ENCODE measurements around the gene CDCP1.
"Not testable (repeated sequence)": the region's sequence is repeated elsewhere in the genome, so short reads cannot be mapped to it uniquely, and the experiment has no call there.

The CDCP1 gene

DNA sequence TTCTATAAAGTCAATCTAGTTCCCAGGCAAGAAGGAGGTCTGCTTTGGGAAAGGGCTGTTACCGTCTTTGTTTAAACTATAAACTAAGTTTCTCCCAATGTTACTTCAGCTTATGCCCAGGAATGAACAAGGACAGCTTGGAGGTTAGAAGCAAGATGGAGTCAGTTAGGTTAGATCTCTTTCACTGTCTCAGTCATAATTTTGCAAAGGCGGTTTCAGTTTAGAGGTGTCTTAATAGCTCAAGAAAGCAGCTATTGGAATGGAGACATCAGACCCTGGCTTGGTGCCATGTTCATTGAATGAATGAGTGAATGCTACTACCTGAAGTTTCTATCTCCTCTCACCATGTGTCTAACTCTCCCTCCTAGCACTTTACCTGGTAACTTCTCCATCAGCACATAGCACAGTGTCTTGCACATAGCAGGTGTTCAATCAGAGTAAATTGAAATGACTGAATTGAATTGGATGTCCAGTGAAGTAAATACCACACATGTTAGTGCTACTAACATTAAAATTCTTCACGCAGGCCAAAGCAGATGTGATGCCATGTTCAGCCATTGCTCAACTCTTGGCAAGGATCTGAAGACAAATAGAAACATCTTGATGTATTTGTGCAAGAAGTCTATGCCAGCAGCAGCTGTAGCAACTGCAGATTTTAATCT is 91.9 kb downstream of the CDCP1 start:
- DNase-seq (ENCODE audit: insufficient read length, low spot score) = no peak
- FAIRE-seq = no peak
- TF ChIP-seq, protein P1, sequence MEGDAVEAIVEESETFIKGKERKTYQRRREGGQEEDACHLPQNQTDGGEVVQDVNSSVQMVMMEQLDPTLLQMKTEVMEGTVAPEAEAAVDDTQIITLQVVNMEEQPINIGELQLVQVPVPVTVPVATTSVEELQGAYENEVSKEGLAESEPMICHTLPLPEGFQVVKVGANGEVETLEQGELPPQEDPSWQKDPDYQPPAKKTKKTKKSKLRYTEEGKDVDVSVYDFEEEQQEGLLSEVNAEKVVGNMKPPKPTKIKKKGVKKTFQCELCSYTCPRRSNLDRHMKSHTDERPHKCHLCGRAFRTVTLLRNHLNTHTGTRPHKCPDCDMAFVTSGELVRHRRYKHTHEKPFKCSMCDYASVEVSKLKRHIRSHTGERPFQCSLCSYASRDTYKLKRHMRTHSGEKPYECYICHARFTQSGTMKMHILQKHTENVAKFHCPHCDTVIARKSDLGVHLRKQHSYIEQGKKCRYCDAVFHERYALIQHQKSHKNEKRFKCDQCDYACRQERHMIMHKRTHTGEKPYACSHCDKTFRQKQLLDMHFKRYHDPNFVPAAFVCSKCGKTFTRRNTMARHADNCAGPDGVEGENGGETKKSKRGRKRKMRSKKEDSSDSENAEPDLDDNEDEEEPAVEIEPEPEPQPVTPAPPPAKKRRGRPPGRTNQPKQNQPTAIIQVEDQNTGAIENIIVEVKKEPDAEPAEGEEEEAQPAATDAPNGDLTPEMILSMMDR (IDR thresholded peaks at IDR 0.05; ENCODE audit: insufficient read depth, missing control alignments) = no peak

GRCh38 chr3:45053805-45054195 is 92.4 kb downstream of the CDCP1 start:
- not testable (repeated sequence) for DNase-seq (ENCODE audit: insufficient read length, low spot score); FAIRE-seq

DNA sequence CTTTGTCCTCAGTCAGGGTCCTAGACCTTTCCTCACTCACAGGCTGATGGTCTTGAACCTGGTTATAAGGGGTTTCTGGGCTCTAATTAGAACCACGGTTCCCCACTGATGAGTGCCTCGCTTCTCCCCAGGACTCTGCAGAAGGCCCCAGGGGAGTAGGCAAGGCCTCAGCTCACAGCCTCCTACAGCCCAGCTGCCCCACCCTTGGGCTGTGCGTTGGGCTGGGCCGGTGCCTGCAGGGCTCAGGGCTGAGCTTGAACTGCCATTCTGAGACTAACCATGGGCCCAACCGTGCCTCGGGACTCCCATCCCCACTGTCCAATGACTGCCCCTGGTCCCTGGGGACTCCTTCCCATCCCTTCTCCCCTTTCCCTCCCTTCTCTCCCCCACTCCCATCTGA is 94.5 kb downstream of the CDCP1 start:
- TF ChIP-seq, protein P1 (IDR thresholded peaks at IDR 0.05; ENCODE audit: insufficient read depth, missing control alignments) = no peak
- FAIRE-seq (no peak), DNase-seq (ENCODE audit: insufficient read length, low spot score) (no peak)

- TF ChIP-seq, protein P1 (IDR thresholded peaks at IDR 0.05; ENCODE audit: insufficient read depth, missing control alignments) = no peak
- FAIRE-seq (no peak), DNase-seq (ENCODE audit: insufficient read length, low spot score) (no peak)
These were observed 96.4 kb downstream of the CDCP1 start for GRCh38 chr3:45049807-45050206.

DNA sequence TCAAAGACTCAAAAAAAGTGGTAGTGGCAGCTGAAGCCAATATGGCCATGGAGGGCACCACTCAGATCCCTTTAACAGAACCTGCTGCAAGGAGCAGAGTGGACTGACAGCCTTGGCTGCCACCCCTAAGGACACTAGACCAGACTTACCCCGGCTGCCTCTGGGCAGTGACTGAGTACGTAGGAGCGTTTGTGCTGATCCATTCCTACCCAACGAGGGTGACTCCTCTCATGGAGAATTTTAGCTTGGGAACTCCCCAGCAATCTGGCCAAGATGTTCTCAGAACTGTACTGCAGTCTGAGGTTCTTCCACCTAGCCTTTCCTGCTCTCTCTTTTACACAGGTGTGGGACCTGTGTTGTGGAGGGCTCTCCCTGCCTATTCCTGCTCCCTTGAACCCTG is 97.9 kb downstream of the CDCP1 start:
- no peak for FAIRE-seq
- no peak for DNase-seq (ENCODE audit: insufficient read length, low spot score)
- TF ChIP-seq, protein P1 (IDR thresholded peaks at IDR 0.05; ENCODE audit: insufficient read depth, missing control alignments) = no peak

DNA sequence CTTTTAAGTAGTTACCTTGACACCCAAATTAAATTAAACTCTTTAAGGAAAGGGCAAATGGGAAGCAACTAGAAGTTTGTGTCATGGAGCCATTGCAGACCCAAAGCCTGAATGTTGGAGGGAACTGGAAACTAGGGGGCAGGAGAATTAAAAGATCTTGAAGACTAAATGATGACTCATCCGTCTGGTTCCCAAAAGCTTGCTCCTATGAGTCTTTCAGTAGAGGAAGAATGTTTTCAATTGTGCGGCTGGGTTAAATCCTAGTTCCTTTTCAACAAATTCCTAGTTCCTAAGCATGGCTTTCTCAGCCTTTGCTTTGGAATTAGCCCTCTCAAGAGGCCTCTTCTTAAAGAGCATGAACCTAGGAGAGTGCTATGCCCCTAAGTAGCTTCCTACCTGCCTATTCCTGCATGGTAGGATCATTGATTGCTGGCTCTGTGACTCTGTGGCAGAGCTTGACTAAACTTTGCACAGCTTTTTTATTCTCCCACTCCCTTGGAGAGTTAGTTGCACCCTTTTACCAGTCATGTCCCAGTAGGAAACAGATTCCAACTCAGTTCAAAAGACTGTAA is 102.4 kb downstream of the CDCP1 start:
- TF ChIP-seq, protein P1 (IDR thresholded peaks at IDR 0.05; ENCODE audit: insufficient read depth, missing control alignments) = no peak
- no peak for FAIRE-seq
- no peak for DNase-seq (ENCODE audit: insufficient read length, low spot score)

- FAIRE-seq (no peak), DNase-seq (ENCODE audit: insufficient read length, low spot score) (no peak)
- TF ChIP-seq, protein P1 (IDR thresholded peaks at IDR 0.05; ENCODE audit: insufficient read depth, missing control alignments) = no peak
These were observed 104.0 kb downstream of the CDCP1 start for GRCh38 chr3:45042162-45042561.
